GM12864 (cell line): ENCODE results near the gene KCNMB4.

Source experiments
- DNase-seq: peaks from one replicate; pipeline ENCODE4 v3.0.0-alpha.2; 2011; ENCODE audit warnings: low read depth
- H3K4me3 ChIP-seq: 2 replicates; pipeline ENCODE4 v1.5.1; 2011; ENCODE audit warnings: mild to moderate bottlenecking, low read depth, low read length, control low read depth
- CTCF ChIP-seq: IDR thresholded peaks from 2 replicates; pipeline ENCODE4 v1.5.1; 2011; ENCODE audit warnings: low read depth, mild to moderate bottlenecking, moderate library complexity, low read length, control low read depth, inconsistent platforms; ENCODE audit errors: missing control alignments

Gene KCNMB4

GRCh38 chr12:70359458-70360197 is 6.5 kb upstream of the KCNMB4 start:
- DNase-seq, result no peak
- TF ChIP-seq CTCF, result no peak
- no peak overlapping the region for H3K4me3 ChIP-seq

GRCh38 chr12:70360218-70360617 is 5.9 kb upstream of the KCNMB4 start:
- H3K4me3 ChIP-seq, result no peak overlapping the region
- no peak for TF ChIP-seq CTCF

GRCh38 chr12:70364695-70365397 is 1.2 kb upstream of the KCNMB4 start:
- no peak for TF ChIP-seq CTCF
- DNase-seq, result no peak
- peak overlapping the region; percentile 69; the same call in 1 of the 2 replicates for H3K4me3 ChIP-seq

More at GRCh38 chr12:70360218-70360617, 5.9 kb upstream of the KCNMB4 start:
- DNase-seq, result no peak

- no peak for DNase-seq
- H3K4me3 ChIP-seq, result peak overlapping the region; percentile 69
- no peak for TF ChIP-seq CTCF
Measured at GRCh38 chr12:70365398-70365647, 767 bp upstream of the KCNMB4 start.

- TF ChIP-seq CTCF, result no peak
- peak overlapping the region; percentile 69 for H3K4me3 ChIP-seq
- DNase-seq, result no peak
Measured at GRCh38 chr12:70366581-70367257, 629 bp downstream of the KCNMB4 start.

GRCh38 chr12:70367258-70368141 is 1.4 kb downstream of the KCNMB4 start:
- H3K4me3 ChIP-seq, result peak overlapping the region; percentile 69
- no peak for DNase-seq
- TF ChIP-seq CTCF, result no peak
